ENCODE results near the gene STK32B.

DNA sequence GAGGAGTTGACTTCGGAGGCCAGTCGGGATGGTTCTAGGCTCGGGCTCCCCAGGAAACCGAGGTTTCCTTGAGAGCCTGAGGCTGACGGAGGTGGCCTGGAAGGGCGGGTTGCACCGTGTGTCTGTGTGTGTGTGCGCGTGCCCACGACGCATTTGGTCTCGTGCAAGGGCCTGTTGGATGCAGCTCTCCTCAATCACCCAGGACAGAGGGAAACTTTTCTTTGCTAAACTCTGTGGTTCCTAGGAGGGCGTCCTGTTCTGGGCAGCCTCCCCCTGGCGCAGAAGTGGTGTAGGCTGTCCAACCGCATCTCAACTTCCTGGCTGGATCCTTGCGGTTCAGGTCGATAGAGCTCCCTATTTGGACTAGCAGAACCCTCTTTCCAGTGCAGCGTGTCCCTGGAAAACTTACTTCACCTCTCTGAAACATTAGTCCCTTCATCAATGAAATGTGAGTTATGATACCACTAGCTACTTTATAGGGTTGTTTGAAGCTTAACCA, 973 bp downstream of the STK32B start:
- TF ChIP-seq CTCF (IDR thresholded peaks at IDR 0.05) (no peak), EZH2 (IDR thresholded peaks at IDR 0.05; ENCODE audit: borderline replicate concordance, insufficient read depth, low read depth, low read length, poor library complexity, severe bottlenecking) (no peak)
